HL-60 (cell line): ENCODE measurements around the gene ASIP.

Experiments
- POLR2AphosphoS5 ChIP-seq: IDR thresholded peaks from 2 replicates; pipeline ENCODE4 v1.6.1; 2012; ENCODE audit warnings: low read depth
- TF ChIP-seq, protein P1 (sequence below): IDR thresholded peaks from one replicate; pipeline ENCODE4 v1.5.1; 2011; ENCODE audit warnings: low read length, control low read depth, inconsistent platforms; ENCODE audit not compliant: insufficient read depth

DNA sequence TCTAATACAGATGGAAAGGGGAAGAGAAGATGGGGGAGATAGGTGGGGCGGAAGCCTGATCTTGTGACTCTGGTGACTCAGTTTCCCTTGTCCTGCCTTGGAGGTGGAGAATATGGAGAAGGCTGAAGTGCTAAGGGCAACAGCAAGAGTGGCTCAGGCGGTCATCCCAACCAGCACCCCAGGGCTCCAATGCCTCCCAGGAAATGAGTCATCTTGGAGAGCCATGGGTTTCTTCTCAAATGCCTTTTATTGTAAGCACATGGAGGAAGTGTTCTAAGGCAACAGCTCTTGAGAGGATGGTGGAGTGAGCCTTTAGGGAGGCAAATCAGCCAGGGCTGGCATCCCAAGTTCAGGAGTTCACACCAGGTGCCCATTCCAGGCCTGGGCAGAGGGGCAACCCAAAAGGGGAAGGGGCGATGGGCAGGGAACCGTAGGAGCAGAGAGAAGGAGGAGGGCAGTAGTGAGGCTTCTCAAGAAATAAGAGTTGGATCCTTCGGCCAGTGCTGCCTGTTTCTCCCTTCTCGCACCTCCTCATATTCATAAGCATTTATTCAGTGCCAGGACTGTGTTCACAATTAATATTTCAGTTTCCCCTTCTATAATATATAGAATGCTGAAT, 75.1 kb downstream of the ASIP start:
- no peak for TF ChIP-seq POLR2AphosphoS5
- TF ChIP-seq, protein P1, sequence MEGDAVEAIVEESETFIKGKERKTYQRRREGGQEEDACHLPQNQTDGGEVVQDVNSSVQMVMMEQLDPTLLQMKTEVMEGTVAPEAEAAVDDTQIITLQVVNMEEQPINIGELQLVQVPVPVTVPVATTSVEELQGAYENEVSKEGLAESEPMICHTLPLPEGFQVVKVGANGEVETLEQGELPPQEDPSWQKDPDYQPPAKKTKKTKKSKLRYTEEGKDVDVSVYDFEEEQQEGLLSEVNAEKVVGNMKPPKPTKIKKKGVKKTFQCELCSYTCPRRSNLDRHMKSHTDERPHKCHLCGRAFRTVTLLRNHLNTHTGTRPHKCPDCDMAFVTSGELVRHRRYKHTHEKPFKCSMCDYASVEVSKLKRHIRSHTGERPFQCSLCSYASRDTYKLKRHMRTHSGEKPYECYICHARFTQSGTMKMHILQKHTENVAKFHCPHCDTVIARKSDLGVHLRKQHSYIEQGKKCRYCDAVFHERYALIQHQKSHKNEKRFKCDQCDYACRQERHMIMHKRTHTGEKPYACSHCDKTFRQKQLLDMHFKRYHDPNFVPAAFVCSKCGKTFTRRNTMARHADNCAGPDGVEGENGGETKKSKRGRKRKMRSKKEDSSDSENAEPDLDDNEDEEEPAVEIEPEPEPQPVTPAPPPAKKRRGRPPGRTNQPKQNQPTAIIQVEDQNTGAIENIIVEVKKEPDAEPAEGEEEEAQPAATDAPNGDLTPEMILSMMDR: no peak
